SK-N-SH (cell line): Measurements from ENCODE around the gene MAP4.

Source experiments
- GABPA ChIP-seq: IDR thresholded peaks from 2 replicates; pipeline ENCODE4 v1.4.0; 2012; ENCODE audit warnings: low read depth, mild to moderate bottlenecking
- IRF3 ChIP-seq: fragments of 150-350 bp; IDR thresholded peaks from 2 replicates; pipeline ENCODE4 v1.6.1; 2016; ENCODE audit warnings: mild to moderate bottlenecking, low read depth, low read length
- NFIC ChIP-seq: IDR thresholded peaks from 2 replicates; pipeline ENCODE4 v1.4.0; 2012; ENCODE audit warnings: borderline replicate concordance
- RAD21 ChIP-seq: IDR thresholded peaks from 2 replicates; pipeline ENCODE4 v1.6.1; 2012; ENCODE audit warnings: mild to moderate bottlenecking, low read length
- SIN3A ChIP-seq: IDR thresholded peaks from 2 replicates; pipeline ENCODE4 v1.6.1; 2012; ENCODE audit warnings: low read depth, mild to moderate bottlenecking, low read length, moderate library complexity, borderline replicate concordance
- TF ChIP-seq, protein P1 (sequence below): fragments of 200-600 bp; sonication (generic); IDR thresholded peaks from 2 replicates; pipeline ENCODE4 v1.6.1; 2017; ENCODE audit warnings: antibody characterized with exemption, mild to moderate bottlenecking, moderate library complexity

- TF ChIP-seq, protein P1, sequence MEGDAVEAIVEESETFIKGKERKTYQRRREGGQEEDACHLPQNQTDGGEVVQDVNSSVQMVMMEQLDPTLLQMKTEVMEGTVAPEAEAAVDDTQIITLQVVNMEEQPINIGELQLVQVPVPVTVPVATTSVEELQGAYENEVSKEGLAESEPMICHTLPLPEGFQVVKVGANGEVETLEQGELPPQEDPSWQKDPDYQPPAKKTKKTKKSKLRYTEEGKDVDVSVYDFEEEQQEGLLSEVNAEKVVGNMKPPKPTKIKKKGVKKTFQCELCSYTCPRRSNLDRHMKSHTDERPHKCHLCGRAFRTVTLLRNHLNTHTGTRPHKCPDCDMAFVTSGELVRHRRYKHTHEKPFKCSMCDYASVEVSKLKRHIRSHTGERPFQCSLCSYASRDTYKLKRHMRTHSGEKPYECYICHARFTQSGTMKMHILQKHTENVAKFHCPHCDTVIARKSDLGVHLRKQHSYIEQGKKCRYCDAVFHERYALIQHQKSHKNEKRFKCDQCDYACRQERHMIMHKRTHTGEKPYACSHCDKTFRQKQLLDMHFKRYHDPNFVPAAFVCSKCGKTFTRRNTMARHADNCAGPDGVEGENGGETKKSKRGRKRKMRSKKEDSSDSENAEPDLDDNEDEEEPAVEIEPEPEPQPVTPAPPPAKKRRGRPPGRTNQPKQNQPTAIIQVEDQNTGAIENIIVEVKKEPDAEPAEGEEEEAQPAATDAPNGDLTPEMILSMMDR, result no peak
- TF ChIP-seq GABPA (no peak), IRF3 (no peak), NFIC (no peak), RAD21 (no peak), SIN3A (no peak)
Observed at GRCh38 chr3:47996440-47996839, 19.8 kb downstream of the MAP4 start.
